ENCODE results near the gene ITGB1. TPM values are rescaled to one million over a fixed set of nuclear protein-coding genes. Genes with fewer than 3 reads are reported as not detected.
"Not testable (repeated sequence)": the region's sequence is repeated elsewhere in the genome, so short reads cannot be mapped to it uniquely, and the experiment has no call there.

The ITGB1 gene
- total and polyA plus RNA-seq, 9 donors: 207 to 517 (median 276) TPM

DNA sequence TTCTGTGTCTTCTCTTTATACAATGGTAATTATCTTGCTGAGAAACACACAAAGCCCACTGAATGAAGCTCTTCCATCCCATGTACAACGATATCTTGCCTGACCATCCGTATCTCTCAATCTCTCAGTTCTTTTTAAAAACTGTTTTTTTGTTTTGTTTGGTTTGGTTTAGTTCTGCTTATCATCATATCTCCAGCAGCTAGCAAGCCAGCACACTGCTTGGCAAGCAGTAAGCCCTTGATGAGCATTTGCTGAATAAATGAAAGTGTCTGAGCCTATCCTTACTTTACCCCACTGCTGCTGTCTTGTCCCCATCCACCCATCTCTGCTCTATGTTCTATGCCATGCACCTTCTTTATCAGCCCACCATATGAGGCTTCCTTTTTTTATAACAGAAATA, 34.2 kb downstream of the ITGB1 start:
- no peak overlapping the region for H3K4me3 ChIP-seq
- 91 to 96% (median 94%) methylated on average over 2 of the region's 2 CpGs for WGBS, 3 donors
- H3K27ac ChIP-seq: no peak overlapping the region
- no peaks in the 10 kb centered on the region for H3K27me3 ChIP-seq
- H3K36me3 ChIP-seq: no peaks in the 10 kb centered on the region
- no peaks in the 10 kb centered on the region for H3K9me3 ChIP-seq
- no peak for TF ChIP-seq POLR2A (IDR thresholded peaks at IDR 0.05)
- intact Hi-C loops (cut with DNase I): no loop called here
- DNase-seq: no peak
- no peaks in the 10 kb centered on the region for H3K4me1 ChIP-seq (ENCODE audit: insufficient read depth)

DNA sequence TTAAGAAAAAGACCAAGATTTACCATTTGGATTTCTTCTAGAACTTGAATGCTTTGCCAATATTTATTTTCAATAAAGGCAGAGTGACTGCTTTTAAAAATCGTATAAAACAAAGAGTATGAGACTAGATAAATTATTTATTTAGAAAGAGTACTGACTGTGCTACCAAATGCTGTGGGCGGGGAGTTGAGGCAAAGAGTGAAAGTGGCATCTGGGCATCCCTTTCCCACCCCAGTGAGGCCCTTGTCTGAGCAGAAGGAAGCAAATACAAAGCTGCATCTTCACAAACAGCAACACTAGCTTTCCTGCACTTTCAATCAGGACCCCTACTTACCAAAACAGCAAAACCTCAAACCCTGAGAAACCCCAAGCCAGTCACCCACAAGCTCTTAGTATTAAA, 34.9 kb downstream of the ITGB1 start:
- WGBS, 3 donors: 51 to 72% (median 64%) methylated on average over 2 of the region's 2 CpGs
- Histone ChIP-seq H3K36me3 (no peaks in the 10 kb centered on the region), H3K27ac (no peak overlapping the region), H3K27me3 (no peaks in the 10 kb centered on the region), H3K4me1 (ENCODE audit: insufficient read depth) (no peaks in the 10 kb centered on the region), H3K9me3 (no peaks in the 10 kb centered on the region), H3K4me3 (no peak overlapping the region)
- no peak for DNase-seq
- TF ChIP-seq POLR2A (IDR thresholded peaks at IDR 0.05) (no peak), EP300 (IDR thresholded peaks at IDR 0.05) (no peak)
- TF ChIP-seq, protein P1, sequence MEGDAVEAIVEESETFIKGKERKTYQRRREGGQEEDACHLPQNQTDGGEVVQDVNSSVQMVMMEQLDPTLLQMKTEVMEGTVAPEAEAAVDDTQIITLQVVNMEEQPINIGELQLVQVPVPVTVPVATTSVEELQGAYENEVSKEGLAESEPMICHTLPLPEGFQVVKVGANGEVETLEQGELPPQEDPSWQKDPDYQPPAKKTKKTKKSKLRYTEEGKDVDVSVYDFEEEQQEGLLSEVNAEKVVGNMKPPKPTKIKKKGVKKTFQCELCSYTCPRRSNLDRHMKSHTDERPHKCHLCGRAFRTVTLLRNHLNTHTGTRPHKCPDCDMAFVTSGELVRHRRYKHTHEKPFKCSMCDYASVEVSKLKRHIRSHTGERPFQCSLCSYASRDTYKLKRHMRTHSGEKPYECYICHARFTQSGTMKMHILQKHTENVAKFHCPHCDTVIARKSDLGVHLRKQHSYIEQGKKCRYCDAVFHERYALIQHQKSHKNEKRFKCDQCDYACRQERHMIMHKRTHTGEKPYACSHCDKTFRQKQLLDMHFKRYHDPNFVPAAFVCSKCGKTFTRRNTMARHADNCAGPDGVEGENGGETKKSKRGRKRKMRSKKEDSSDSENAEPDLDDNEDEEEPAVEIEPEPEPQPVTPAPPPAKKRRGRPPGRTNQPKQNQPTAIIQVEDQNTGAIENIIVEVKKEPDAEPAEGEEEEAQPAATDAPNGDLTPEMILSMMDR (IDR thresholded peaks at IDR 0.05): no peak
- intact Hi-C loops (cut with DNase I): no loop called here

DNA sequence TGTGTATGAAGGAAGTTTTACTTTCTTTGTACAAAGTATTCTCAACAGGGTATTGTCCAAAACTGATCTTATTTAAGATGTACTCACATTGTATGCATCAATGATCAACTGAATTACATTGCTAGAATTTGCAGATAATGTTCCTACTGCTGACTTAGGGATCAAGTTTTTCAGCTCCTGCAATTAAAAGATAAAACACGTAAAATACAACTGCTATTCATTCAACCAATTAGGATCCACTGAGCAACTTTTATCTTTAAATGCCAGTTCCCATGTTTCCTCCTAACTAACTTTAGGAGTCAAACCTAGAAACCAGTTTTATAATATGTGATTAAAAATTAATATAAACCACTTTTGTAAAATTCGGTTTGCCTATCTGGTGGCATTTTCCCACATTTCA, 35.9 kb downstream of the ITGB1 start:
- WGBS, 3 donors: 67 to 75% (median 72%) methylated on average over 2 of the region's 2 CpGs
- H3K36me3 ChIP-seq: no peaks in the 10 kb centered on the region
- H3K9me3 ChIP-seq: no peaks in the 10 kb centered on the region
- H3K27me3 ChIP-seq: no peaks in the 10 kb centered on the region
- H3K27ac ChIP-seq: no peak overlapping the region
- DNase-seq: no peak
- no peaks in the 10 kb centered on the region for H3K4me1 ChIP-seq (ENCODE audit: insufficient read depth)
- TF ChIP-seq EP300 (IDR thresholded peaks at IDR 0.05) (no peak), POLR2A (IDR thresholded peaks at IDR 0.05) (no peak)
- TF ChIP-seq, protein P1 (IDR thresholded peaks at IDR 0.05): no peak
- intact Hi-C loops (cut with DNase I): no loop called here
- H3K4me3 ChIP-seq: no peak overlapping the region

DNA sequence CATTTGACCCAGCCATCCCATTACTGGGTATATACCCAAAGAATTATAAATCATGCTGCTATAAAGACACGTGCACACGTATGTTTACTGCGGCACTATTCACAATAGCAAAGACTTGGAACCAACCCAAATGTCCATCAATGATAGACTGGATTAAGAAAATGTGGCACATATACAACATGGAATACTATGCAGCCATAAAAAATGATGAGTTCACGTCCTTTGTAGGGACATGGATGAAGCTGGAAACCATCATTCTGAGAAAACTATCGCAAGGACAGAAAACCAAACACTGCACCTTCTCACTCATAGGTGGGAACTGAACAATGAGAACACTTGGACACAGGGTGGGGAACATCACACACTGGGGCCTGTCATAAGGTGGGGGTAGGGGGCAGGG, 40.2 kb downstream of the ITGB1 start:
- intact Hi-C loops (cut with DNase I); DNase-seq: not testable (repeated sequence)

DNA sequence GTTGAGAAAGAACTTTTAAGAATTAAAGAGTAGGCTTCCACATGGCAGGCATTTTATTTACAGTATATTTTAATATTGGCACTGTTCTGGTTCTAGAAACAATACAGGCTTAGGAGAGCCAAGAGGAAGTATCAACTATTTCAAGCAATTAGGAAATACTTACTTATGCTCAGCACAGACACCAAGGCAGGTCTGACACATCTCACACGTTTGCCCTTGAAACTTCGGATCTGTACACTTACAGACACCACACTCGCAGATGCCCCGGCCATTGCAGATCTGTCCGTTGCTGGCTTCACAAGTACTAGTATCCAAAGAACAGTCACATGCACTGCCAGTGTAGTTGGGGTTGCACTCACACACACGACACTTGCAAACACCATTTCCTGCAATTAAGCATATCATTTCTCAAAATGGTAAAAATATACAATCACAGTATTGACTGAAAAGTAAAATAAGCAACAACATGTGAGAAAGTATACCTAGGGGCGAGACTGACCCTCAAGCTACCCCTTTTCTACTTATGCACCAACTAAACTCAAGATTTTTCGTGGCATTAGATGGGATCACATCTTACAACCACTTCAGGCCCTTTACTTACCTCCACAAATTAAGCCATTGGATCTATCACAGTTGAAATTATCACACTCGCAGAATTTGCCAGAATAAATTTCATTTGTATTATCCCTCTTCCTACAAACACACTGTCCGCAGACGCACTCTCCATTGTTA, 46.6 kb downstream of the ITGB1 start:
- Histone ChIP-seq H3K36me3 (no peaks in the 10 kb centered on the region), H3K4me1 (ENCODE audit: insufficient read depth) (no peaks in the 10 kb centered on the region), H3K27ac (no peak overlapping the region), H3K9me3 (no peaks in the 10 kb centered on the region), H3K4me3 (no peak overlapping the region), H3K27me3 (no peaks in the 10 kb centered on the region)
- DNase-seq: no peak
- TF ChIP-seq POLR2A (IDR thresholded peaks at IDR 0.05) (no peak), EP300 (IDR thresholded peaks at IDR 0.05) (no peak)
- TF ChIP-seq, protein P1 (IDR thresholded peaks at IDR 0.05): no peak
- intact Hi-C loops (cut with DNase I): no loop called here
- 78 to 87% (median 84%) methylated on average over 11 of the region's 11 CpGs for WGBS, 3 donors

More for the DNA sequence above, 40.2 kb downstream of the ITGB1 start:
- H3K36me3 ChIP-seq; H3K4me1 ChIP-seq (ENCODE audit: insufficient read depth); H3K9me3 ChIP-seq; H3K4me3 ChIP-seq; H3K27ac ChIP-seq; H3K27me3 ChIP-seq: not testable (repeated sequence)
- 97 to 100% (median 98%) methylated on average over 4 to 5 of the region's 5 CpGs for WGBS, 3 donors

DNA sequence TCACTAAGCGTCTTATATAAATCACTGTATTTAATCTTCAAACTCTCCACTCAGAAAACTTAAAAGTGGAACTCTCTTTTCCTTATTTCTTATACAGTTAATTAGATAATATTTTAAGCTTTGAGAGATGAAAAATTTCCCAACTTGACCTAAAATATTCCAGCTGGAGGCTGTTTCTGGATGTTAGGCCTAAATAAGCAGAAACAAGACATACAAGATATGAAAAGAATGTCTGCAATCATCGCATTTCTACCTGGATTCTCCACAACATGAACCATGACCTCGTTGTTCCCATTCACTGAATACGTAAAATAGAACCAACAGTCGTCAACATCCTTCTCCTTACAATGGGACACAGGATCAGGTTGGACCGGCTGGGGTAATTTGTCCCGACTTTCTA, 48.1 kb downstream of the ITGB1 start:
- DNase-seq; H3K27ac ChIP-seq; H3K27me3 ChIP-seq; H3K4me3 ChIP-seq; intact Hi-C loops (cut with DNase I); H3K36me3 ChIP-seq; H3K9me3 ChIP-seq; H3K4me1 ChIP-seq (ENCODE audit: insufficient read depth): not testable (repeated sequence)
- WGBS, 3 donors: 42 to 65% (median 49%) methylated on average over 5 to 7 of the region's 7 CpGs
